Right lobe of liver (tissue), 4 donors: Measurements from ENCODE around the gene TFEB.

ENCODE experiments used
- CTCF ChIP-seq, 4 donors: fragments of 200-600 bp in 3 of 4; fragments of 450-650 bp in 1 of 4; IDR thresholded peaks; one replicate each; pipeline versions ENCODE4 v1.5.1 to v1.8.0; 2016 to 2022; ENCODE audit warnings: antibody characterized with exemption in 4 of 4, mild to moderate bottlenecking in 2 of 4
- POLR2A ChIP-seq: fragments of 450-650 bp; IDR thresholded peaks from one replicate; pipeline ENCODE4 v1.6.1; 2017; ENCODE audit warnings: antibody characterized with exemption, mild to moderate bottlenecking
- donor health status: DM: no; HTN: no; CAD: no.
- donor health status: DM: no; HTN: no; CAD: no.
- donor health status: DM: no; HTN: yes; CAD: no.

- TF ChIP-seq CTCF (IDR thresholded peaks at IDR 0.05): no peak
- no peak for TF ChIP-seq POLR2A
These were observed 2.6 kb downstream of the TFEB start for GRCh38 chr6:41732591-41733359.
